NCI-H2196 (cell line): ENCODE data around the gene KLF16.

Experiments
- DNase-seq: peaks from one replicate; lab custom pipeline; 2025; ENCODE audit not compliant: unreplicated experiment; lab: John Stamatoyannopoulos, UW

The KLF16 gene

DNA sequence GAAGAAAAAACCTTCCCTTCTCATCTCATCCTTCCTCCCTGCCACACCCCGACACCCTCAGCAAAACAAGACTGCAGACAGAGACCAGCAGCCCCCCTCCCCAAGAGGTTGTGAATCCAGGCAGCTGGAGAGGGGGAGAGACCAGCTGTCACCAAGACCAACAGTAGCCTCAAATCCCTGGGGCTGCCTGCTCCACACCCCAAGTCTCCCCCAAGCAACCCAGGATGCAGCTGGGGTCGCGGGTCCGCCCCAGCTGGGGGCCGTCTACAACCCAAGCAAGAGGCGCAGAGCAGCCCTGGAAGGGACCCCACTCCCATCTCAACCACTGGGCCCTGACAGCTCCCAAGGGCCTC, 7.1 kb downstream of the KLF16 start:
- no peak for DNase-seq

DNA sequence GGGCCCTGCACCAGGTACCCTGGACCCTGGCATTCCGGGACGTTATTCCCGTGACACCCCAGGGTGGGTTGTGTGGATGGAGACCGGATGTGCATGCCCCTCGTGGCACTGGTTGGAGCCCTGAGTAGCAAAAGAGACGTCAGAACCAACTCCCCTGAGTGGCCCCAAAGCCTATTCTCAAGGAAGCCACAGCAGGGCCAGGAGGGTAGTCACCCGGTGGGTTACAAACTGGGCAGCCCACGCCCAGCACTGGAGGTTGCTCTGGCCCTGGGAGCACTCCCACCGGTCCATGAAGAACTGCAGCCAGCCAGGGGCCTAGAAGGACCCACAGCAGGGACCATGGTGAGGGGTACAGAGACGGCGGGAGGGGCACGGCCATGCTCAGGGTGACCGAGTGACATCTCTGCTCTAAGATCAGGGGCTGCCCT, 7.5 kb downstream of the KLF16 start:
- DNase-seq, result no peak

DNA sequence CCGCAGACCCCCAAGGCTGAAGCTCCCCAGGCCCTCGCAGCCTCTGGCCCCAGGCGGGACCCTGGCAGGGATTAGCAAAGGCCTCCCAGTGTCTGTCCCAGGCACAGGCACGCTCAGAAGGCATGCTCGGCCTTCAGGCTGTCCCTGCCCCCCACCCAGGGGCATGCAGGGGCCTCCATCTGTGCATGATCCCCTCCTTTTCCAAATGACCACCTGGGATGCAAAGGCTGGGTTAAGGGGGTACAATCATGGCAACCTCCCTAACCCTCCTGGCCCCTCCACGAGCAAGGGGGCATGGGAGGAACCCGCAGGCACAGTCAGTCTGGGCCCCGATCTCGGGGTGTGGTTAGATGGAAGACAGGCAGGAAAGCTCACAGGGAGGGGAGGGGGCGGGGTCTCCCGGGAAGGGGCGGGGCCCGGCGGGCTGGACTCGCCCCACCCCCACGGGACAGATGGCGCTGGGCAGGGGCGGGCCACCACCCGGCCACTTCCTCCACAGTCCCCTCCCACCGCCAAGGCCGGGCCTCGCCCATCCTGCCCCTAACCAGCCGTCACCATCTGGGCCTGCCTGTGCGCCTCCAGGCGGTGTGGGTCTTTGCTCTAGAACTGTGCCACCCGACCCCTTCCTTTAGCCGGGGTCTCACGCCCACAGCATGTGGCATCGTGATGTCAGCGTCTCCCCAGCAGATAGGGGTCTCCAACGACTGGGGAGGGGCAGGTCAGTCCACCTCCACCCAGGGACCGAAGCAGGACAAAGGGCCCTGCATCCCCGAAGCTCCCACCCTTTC, 8.1 kb downstream of the KLF16 start:
- peak; percentile 88 for DNase-seq

DNA sequence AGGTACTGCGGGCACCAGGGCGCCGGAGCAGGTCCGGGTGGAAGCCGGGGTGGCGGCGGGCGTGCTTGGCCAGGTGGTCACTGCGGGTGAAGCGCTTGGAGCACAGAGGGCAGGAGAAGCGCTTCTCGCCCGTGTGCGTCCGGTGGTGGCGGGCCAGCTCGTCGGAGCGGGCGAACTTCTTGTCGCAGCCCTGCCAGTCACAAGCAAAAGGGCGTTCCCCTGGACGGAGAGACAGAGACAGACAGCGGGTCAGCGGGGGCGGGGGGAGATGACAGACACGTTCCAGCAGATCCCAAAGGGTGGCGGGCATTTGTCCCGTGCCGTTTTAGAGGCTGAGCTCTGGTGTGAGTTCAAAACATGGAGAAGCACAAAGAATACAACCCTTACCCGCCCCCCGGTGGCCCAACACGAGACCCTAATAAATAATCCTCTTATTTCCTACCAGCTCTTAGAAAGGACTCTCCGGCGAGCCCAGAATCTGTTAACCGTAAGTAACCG, 8.8 kb downstream of the KLF16 start:
- no peak for DNase-seq

DNA sequence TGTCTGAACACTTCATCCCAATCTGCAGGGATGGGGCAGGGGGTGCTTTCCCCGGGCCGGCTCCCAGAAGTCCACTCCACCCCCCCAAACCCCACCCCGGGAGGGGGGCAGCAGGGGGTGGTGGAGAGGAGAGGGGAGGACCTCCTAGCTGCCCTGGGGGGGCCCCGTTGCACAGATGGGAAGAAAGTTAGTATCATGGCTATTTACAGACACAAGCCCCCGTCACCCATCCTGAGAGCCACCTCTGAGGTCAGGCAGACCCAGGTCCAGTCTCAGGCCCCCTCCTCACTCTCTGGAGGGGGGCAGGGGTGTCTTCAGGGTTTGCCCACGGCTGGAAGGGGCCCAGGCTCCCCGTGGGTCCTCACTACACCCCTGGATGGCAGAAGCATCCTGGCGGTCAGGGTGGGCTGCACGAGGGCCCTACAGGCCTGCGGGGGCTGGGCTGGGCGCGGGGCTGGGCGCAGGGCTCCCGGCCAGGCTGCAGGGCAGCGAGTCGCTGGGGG, 9.3 kb downstream of the KLF16 start:
- no peak for DNase-seq

DNA sequence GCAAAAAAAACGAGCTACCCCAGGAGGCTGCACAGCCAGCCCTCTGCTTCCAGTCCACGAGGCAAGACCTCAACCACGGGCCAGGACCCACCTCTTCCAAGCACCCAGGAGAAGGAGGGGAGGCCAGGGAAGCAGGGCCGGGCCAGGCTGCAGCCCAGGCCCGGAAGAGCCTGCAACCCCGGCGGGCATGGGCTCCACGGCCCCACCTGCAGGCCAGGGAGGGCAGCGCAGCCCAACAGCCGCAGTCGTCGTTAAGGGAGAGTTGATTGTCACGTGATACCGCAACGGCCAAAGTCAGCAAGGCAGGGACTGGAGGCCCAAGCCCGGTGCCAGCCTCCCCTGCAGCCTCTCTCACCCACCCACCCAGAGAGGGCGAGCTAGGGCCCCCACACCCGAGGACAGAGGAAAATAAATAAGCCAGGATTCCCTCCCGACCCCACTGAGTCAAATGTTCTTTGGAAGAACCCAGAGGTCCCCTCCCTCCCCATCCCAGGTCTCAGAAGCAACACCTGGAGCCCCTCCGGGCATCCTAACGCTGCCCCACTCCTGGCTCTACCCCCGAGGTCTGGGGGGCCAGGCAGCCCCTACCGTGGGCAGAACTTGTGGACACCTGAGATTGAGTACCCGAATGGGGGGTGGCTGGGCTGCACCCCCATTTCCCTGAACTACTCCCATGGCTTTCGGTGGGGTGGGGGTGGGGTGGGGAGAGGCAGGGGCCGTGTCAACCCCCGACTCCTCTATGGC, 9.9 kb downstream of the KLF16 start:
- peak; percentile 86 for DNase-seq

DNA sequence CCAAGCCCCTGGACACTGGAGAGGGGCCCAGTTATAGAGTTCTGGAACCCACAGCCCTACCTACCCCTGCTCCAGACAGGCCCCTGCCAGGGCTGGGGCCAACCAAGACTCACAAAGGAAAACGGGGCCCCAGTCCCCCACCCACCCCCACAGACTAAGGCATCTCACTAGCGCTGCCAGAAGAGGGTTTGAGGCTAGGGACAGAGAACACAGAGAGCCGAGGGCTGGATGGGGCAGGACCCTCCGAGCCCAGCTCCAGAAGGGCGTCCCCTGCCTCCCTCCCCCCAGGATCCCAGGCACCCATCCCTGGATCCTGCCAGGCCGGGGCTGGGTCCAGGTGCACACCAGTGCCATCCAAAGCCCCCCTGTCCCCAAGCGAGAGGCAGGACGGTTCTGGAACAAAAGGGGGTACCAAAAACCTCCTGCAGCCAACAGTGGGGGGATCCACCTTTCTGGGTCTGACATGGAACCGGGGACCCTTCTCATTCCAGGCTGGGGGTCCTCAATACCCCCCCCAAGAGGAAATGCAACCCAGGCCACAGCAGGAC, 10.7 kb downstream of the KLF16 start:
- no peak for DNase-seq

DNA sequence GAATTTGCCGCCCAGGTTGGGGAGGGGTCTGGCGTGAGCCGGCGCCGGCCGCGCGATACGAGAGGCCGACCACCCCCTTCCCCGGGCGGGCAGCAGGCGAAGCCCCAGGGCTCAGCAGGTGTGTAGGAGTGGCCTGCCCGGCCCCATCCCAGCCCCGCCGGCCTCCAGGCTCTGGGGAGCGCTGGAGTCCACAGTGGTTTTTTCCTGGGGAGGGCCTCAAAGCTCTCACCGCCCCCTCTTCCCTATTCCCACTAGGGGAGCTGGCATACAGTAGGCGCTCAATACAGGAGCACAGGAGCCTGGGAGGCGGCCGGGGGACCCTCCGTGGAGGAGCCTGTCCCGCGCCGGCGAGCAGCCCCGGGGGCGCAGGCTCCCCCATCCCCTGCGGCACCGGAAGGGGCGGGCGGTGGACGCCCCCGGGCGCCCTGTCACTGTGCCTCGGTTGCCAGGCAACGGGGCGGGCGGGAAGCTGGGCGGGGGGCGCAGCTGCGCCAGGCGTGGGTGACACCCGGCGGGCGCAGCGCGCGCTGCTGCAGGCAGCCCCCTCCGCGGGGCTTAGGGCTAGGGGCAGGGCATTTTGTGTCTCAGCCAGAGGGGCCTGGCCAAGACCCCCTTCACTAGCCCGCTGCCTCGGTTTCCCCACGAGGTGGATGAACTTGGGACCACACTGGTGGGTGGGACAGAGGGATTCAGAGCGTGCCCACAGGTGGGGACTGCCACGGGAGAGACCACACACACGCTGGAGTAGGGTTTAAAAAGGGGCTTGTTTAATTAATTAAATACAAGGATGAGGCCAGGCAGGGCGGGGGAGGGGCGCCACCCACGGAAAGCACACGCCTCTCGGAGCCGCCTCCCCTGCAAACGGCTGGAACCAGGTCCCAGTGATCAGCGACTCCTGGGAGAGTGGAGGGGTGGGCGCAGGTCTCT, 11.5 kb downstream of the KLF16 start:
- DNase-seq, result no peak

DNA sequence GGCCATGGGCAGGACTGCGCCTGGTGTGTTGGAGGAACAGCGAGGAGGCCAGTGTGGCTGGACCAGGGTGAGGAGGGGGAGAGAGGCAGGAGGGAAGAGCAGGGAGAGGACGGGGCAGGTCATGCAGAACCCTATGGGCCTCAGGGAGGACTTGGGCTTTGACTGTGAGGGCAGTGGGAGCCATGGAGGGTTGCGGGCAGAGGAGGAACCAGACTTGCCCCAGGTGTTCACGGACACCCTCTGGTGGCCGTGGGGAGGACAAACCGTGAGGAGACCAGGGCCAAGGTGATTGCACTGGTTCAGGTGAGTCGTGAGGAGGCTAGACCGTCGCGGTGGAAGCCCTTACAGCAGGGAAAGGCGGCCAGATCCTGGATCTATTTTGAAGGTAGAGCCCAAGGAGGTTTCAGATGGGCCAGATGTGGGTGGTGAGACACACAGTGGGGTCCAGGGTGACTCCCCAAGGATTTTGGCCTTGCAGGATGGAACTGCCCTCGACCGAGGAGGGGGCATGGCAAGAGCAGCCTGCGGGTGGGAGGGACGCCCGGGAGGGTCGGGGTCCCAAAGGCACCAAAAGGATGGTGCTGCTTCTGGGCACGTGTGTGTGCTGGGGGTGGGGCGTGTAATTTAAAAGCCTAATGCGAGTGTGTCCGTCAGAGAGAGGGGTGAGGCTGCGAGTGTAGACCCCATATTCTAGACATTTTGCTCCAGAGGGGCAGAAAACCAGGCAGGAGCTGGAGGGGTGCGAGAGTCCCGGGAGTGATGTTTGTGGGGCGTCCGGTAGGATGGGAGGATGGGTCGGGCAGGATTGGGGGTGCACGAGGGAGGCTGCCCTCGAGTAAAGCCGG, 12.3 kb downstream of the KLF16 start:
- no peak for DNase-seq

DNA sequence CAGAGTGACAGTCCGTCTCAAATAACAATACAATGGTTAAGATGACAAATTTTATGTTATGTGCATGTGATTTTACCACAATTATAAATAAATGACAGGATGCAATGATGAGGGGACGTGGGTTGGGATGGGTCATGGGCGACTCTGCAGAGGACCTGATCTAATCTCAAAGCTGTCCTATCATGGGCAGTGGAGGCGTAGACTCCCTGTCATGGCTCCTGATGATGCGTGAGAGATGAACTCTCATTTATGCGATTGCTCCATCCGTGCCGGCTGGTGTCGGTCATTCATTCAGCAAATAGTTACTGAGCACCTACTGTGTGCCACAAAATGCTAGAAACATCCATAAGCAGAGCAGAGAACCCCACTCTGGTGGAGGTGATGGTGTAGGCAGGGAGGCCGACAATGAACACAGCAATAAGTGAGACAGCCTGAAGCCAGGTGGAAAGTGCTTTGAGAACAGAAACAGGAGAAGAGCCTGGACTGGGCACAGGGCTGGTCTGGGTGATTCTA, 13.4 kb downstream of the KLF16 start:
- no peak for DNase-seq

DNA sequence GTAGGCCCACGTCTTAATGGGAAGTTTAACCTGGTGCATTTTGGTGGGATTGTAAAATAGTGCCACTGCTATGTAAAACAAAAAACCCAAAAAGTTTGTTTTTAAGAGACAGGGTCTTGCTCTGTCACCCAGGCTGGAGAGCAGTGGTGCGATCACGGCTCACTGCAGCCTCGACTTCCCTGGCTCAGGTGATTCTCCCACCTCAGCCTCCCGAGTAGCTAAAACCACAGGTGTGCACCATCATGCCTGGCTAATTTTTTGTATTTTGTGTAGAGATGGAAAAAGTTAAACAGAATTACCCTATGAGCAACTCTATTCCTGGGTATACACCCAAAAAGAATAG, 14.3 kb downstream of the KLF16 start:
- no peak for DNase-seq

DNA sequence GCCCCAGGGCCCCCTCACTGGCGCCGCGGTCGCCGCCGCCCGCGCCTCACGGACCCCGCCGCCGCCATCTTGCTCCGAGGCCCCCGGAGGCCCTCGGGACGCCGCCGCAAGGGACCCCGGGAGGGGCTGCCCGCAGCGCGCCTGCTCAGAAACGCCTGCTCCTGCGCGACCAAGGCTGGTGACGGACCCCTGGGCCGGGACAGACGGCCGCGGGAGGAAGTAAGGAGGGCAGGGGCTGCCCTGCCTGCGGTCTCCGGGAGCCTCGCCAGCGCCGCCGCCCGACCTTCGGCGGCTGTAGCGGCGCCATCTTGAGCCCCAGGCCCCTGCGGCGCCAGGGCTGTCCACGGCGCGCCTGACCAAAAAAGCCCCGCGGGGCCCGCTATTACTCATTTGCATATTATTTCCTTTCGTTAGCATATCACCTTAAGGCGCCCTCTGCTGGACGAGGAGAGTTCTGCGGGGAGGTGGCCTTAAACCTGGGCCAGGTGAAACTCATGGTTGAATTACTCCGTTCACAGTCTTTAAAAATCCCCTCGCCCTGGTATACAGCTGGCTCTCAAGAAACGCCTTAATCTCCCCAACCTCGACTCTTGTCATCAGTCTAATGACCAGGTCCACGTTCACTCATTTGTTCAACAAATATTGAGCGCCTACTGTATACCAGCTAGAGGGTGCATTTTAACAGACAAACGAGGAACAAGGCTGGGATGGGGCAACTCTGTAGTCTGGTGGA, 14.8 kb downstream of the KLF16 start, which contains the start of gene REXO1:
TSS of gene REXO1 (minus strand) at position 85 of the 733 bp plus-strand sequence. CDS start 125 bp downstream, outside the sequence.
- DNase-seq, result peak; percentile 98

DNA sequence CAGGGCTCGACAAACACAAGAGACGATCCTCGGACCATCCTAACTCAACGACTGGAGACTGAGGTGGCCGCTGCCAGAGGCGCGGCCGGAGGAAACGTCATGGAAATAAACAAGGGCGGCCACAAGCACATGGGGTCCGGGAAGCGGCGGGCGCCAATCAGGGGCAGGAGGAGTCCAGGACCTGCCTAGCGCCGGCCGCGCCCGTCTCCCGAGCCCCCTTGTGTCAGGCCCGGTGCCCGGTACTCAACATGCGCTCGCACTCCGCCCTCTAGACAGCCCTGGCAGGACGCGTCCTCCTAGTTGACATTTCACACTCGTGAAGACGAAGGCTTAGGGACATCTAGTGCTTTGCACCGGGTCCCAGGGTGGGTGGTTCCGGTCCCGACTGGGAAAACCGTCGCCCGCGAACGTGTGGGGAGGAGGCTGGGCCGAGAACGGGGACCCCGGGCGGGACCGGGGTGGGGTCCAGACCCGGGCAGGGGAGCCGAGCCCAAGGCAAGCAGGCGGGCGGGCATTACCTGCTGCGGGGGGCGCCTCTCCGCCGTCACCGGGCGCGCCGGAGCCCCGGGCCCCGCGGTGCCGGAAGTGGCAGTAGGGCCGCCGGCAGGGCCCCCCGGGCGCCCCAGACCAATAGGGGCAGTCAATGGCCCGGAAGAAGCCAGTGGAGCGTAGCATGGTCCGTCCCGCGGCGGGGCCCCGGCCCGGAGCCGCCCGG, 15.5 kb downstream of the KLF16 start:
- no peak for DNase-seq

DNA sequence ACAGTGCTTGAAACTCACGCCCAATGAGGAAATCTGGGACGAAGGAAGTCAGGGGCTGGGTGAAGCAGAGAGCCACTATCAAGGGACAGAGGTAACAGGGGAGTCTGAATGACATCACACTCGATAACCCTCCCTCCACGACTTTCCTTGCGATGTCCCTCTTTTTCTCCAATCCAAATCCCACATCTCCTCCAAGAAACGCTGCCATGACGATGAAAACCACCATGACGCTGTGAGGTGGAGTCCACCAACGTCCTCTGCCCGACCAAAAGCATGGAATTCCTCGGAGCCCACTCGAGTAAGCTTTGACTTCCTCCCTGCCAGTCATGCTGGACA, 16.1 kb downstream of the KLF16 start:
- no peak for DNase-seq

DNA sequence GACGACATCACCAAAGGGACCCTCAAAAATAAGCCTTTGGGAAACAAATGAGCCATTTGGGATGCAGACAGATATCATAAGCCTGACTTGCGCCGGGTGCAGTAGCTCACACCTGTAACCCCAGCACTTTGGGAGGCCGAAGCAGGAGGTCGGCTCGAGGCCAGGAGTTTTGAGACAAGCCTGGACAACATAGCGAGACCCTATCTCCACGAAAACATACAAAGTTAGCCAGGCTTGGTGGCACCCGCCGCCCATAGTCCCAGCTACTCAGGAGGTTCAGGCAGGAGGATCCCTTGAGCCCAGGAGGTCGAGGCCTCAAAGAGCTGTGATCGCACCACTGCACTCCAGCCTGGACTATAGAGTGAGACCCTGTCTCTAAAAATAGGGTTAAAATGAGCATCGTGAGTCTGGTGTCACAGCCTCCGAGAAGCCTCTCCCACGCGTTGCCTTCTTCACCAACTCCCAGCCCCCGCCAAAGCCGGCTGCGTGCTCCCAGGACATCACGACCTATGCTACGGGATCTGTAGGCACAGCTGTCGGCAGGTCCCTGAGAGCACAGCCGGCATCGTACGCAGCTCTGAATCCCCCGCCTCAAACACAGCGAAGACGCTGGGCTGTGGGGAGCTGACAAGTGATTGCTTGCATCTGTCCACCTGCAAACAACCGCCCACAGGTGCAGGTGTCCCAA, 16.7 kb downstream of the KLF16 start:
- DNase-seq, result no peak

DNA sequence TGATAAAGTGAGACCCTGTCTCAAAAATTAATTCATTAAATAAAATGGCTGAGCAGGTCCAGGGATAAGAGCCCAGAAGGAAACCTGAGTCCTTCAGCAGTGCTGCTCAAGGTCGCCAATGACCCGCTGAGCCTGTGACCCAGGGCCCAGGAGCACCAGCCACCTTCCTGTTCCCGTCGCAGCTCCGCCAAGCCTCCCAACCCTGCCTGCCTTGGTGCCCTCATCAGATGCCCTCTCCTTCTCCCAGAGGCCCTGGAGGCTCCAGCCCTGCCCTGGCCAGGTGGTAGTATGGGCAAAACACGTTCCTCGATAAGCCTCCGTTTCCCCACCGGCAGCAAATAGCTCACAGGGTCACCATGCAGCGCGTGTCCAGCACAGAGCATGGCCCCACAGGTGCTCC, 17.7 kb downstream of the KLF16 start:
- DNase-seq, result no peak

DNA sequence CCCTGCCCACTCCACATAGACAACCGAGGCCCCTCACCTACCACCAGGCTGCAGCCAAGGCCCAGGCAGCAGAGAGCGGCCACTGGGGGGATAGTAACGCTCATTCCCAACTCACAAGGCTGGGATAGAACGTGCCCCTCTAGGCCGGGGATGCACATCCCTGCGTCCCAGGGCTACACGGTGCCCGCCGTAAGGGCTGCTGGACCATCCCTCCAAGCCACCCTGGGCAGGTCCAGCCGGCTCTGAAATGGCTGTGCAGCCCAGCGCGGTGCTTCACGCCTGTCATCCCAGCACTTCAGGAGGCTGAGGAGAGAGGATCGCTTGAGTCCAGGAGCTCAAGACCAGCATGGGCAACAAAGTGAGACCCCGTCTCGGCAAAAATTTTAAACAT, 18.3 kb downstream of the KLF16 start:
- DNase-seq, result no peak

DNA sequence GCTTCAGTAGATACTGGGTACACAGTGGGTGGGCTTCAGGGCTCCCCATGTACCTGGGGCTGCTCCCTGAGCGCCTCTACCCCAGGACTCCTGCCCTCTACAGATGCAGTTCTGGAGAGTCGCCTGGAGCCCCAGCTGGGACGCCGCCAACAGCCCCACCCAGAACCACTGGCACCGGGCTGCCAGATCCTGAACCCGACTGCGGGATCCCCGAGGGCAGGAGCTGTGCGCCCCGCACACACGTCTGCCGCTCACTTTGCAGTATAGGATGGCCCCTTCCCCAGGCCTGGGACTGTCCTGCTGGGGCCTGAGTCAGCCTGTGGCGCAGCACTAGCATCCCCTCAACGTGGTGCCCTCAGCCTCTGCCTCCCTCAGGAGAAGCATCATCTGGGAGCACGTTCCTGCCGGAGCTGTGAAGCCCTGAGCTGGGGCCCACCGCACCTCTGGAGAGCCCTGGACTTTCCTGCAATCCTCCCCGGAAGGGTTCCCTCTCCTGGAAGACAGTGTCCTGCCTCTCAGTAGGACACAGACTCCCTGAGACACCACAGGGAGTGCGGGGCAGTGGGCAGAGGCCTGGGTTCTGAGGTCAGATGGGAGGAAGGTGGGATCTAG, 18.8 kb downstream of the KLF16 start:
- DNase-seq, result no peak
